ENCODE results near the gene AMDHD2. TPM values are rescaled to one million over a fixed set of nuclear protein-coding genes. Genes with fewer than 3 reads are reported as not detected.
"Not testable (repeated sequence)": the region's sequence is repeated elsewhere in the genome, so short reads cannot be mapped to it uniquely, and the experiment has no call there.

The AMDHD2 gene
- total RNA-seq, 1 donor: 31.1 TPM

DNA sequence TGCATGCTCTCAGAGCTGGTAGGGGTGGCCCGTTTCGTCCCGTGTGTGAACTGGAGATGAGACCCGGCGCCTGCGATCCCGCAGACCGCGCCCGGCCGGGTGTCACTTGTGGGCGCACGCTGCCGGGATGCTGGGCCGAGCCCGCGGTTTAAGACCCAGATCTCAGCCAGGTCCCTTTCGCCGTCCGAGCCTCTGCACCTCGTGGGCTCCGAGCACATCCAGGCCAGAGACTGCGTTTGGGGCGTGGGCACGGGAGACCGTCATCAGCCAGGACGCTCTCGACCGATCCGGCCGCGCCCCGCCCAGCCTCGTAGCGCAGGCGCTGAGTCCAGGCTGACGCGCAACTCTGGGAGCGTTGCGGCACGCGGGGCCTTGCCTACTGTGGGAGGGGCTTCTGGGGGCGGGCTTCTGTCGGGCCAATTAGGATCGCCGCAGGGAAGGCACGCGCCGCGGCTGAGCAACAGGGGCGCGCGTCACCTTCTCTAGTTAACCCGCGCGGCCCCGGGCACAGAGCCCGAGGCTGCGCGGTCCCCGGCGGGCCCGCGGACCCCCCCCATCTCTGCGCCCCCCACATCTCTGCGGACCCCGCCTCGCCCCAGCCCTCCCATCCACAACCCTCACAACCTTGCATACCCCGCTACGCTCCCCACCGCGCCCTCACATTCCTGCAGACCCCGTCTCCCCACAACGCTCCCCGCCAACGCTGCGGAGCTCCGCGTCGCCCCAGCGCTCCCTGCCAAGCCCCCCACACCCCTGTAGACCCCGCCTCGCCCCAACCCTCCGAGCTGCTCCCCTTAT, 11.7 kb downstream of the AMDHD2 start:
- DNase-seq (ENCODE audit: low read depth): peak; percentile 97
- no peak for TF ChIP-seq CTCF (IDR thresholded peaks at IDR 0.05; ENCODE audit: insufficient read depth, low read depth, low read length)
- H3K4me3 ChIP-seq (ENCODE audit: low read depth, low read length): peak overlapping the region; percentile 68

- DNase-seq (ENCODE audit: low read depth): peak; percentile 57
- no peak for TF ChIP-seq CTCF (IDR thresholded peaks at IDR 0.05; ENCODE audit: insufficient read depth, low read depth, low read length)
Measured at GRCh38 chr16:2532494-2533141, 12.4 kb downstream of the AMDHD2 start.

DNA sequence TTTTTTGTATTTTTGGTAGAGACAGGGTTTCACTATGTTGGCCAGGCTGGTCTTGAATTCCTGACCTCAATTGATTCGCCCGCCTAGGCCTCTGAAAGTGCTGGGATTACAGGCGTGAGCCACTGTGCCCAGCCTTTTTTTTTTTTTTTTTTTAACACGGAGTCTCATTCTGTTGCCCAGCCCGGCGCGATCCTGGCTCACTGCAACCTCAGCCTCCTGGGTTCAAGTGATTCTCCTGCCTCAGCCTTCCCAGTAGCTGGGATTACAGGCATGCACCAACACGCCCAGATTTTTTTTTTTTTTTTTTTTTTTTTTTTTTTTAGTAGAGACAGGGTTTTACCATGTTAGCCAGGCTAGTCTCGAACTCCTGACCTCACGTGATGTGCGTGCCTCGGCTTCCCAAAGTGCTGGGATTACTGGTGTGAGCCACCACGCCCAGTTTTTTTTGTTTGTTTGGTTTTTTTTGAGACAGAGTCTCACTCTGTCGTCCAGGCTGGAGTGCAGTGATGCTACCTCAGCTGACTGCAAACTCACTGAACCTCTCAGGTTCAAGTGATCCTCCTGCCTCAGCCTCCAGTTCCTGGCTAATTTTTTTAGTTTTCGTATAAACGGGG, 13.1 kb downstream of the AMDHD2 start:
- DNase-seq (ENCODE audit: low read depth): not testable (repeated sequence)
- H3K4me3 ChIP-seq (ENCODE audit: low read depth, low read length): peak overlapping the region; percentile 68

More at GRCh38 chr16:2532494-2533141, 12.4 kb downstream of the AMDHD2 start:
- peak overlapping the region; percentile 68 for H3K4me3 ChIP-seq (ENCODE audit: low read depth, low read length)

DNA sequence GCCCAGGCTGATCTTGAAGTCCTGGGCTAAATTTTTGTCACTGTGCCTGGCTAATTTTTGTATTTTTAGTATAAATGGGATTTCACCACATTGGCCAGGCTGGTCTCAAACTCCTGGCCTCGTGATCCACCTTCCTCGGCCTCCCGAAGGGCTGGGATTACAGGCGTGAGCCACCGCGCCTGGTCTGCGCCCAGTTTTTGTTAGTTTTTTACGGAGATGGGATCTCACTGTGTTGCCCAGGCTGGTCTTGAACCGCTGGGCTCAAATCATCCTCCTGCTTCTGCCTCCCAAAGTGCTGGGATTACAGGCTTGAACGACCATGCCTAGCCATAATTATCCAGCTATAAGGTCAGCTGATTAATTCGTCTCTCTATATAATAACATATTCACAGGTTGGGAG, 13.7 kb downstream of the AMDHD2 start:
- TF ChIP-seq CTCF (IDR thresholded peaks at IDR 0.05; ENCODE audit: insufficient read depth, low read depth, low read length): no peak
- DNase-seq (ENCODE audit: low read depth): no peak
- no peak overlapping the region for H3K4me3 ChIP-seq (ENCODE audit: low read depth, low read length)

- DNase-seq (ENCODE audit: low read depth); H3K4me3 ChIP-seq (ENCODE audit: low read depth, low read length): not testable (repeated sequence)
Measured at GRCh38 chr16:2534335-2534734, 14.2 kb downstream of the AMDHD2 start.

DNA sequence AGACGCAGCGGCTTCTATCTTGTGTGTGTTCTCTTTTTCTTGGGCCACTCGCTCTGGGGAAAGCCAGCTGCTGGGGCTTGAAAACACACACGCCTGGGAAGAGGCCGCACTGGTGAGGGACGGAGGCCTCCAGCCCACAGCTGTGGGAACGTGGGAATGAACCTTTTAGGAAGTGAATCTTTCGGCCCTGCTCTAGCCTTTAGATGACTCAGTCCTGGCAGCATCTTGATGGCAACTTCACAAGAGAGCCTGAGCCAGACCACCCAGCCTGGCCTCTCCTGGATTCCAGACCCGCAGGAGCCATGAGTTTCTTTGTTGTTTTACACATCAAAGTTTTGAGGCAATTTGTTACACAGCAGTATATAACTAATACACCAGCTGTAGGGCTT, 15.4 kb downstream of the AMDHD2 start:
- peak; percentile 70 for DNase-seq (ENCODE audit: low read depth)
- no peak for TF ChIP-seq CTCF (IDR thresholded peaks at IDR 0.05; ENCODE audit: insufficient read depth, low read depth, low read length)
- no peak overlapping the region for H3K4me3 ChIP-seq (ENCODE audit: low read depth, low read length)

- peak within 1 kb of the TSS; percentile 72 for H3K4me3 ChIP-seq (ENCODE audit: low read depth, low read length)
- DNase-seq (ENCODE audit: low read depth): peak; percentile 94
- no peak for TF ChIP-seq CTCF (IDR thresholded peaks at IDR 0.05; ENCODE audit: insufficient read depth, low read depth, low read length)
Measured at GRCh38 chr16:2537451-2538379, 17.5 kb downstream of the AMDHD2 start, which contains the start of gene PDPK1. TSS of gene PDPK1 (plus strand) at chr16:2538021. CDS start at chr16:2538113, 92 bp downstream.

GRCh38 chr16:2539192-2539844, 19.1 kb downstream of the AMDHD2 start:
- DNase-seq (ENCODE audit: low read depth): not testable (repeated sequence)
- peak overlapping the region; percentile 60 for H3K4me3 ChIP-seq (ENCODE audit: low read depth, low read length)
